HG03108 (cell line): Measurements from ENCODE around the gene COG4.
A peak's percentile ranks its signal among the peaks of the same experiment; 100 is the strongest.
"Not testable (repeated sequence)": the region's sequence is repeated elsewhere in the genome, so short reads cannot be mapped to it uniquely, and the experiment has no call there.

ENCODE experiments used
- ATAC-seq: cut with Tn5 transposase; IDR thresholded peaks from one replicate; pipeline ENCODE4 v1.9.1; 2021; ENCODE audit warnings: moderate library complexity; ENCODE audit not compliant: unreplicated experiment

Gene COG4

DNA sequence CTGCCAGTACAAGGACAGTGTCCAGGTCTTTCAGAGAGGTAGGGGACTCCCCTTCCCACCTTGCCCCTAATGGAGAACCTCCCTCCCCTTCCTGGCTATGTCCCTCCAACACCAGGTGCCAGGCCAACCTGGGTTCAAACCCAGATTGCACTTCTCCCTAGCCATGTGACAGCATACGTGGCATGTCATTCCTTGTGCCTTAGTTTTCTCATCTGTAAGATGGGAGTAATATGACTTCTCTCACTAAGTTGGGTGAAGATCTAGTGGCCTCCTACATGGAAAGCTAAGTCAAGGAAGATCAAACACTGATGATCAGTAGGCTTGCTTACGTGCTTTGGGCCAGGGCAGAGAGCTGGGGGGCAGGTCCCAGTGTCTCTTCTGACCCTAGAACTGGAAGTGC is 60.1 kb downstream of the COG4 start:
- ATAC-seq: no peak

DNA sequence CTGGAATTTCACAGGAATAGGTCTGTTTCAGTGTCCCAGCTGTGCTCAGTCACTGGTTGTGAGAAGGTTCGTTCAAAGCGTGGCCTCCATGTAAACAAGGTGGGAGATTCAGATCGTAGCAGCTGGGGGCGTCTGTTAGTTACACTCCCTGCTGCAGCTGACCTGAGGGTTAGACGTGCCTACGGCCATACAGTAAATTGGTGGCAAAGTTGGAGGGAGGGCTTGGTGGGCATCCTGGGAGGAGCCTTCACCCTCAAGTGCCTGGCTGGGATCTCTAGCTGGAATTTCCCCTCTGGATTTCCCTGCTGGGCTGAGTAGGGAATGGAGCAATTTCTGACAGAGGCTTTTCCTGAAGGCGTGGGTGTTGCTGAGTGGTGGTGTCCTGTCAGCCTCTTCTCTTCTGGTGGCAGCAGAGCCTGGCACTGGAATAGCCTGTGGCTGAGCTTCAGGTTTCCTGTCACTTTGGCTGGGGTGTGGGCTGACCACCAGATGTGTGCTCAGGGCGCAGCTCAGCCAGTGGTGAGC is 62.6 kb downstream of the COG4 start:
- ATAC-seq: no peak

- ATAC-seq: no peak
These were observed 65.7 kb downstream of the COG4 start for GRCh38 chr16:70457446-70458166.

DNA sequence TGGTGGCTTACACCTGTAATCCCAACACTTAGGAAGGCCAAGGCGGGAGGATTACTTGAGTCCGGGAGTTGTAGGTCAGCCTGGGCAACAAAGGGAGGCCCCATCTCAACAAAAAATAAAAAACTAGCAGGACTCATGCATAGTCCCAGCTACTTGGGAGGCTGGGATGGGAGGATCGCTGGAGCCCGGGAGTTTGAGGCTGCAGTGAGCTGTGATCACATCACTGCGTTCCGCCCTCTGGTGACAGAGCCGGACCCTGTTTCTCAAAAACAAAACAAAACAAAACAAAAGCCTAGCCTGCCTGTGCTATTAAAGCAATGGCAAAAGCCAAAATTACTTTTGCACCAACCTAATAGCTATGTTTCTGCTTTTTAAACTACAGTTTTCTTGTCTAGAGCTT is 67.4 kb downstream of the COG4 start:
- no peak for ATAC-seq

GRCh38 chr16:70454222-70455034 is 68.9 kb downstream of the COG4 start, which contains the start of gene FCSK:
Gene FCSK, plus strand, starts transcription at chr16:70454595. Its CDS starts 8,596 bp downstream, at chr16:70463191.
- peak; percentile 83 for ATAC-seq

- ATAC-seq: no peak
These were observed 69.5 kb downstream of the COG4 start for GRCh38 chr16:70453892-70454221.

DNA sequence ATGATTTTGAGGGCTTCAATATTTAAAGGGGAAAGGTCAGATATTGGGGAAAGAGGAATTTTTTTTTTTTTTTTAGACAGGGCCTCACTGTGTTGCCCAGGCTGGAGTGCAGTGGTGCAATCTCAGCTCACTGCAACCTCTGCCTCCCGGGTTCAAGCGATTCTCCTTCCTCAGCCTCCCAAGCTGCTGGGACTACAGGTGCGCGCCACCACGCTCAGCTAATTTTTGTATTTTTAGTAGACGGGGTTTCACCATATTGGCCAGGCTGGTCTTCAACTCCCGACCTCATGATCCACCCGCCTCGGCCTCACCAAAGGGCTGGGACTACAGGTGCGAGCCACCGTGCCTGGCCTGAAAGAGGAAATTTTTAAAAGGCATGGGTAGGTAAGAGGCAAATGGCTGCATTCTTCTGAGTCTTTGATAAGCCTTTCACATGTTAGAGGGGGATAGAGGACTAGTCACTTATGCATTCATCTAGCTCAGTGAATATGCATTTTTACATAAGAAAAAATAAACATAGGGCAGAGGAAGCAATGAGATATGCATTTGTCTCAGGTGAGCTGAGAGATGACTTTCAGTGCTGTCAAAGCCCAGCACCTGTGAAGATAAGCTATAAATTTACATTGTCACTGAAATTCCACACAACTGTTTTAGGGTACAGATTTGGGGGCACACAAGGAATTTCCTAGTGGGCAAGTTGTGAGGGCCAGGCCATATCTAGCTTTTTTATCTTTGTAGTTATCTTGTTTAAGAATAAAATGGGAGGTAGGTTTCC is 70.0 kb downstream of the COG4 start:
- ATAC-seq: no peak

GRCh38 chr16:70451004-70451340 is 72.4 kb downstream of the COG4 start:
- ATAC-seq: not testable (repeated sequence)

DNA sequence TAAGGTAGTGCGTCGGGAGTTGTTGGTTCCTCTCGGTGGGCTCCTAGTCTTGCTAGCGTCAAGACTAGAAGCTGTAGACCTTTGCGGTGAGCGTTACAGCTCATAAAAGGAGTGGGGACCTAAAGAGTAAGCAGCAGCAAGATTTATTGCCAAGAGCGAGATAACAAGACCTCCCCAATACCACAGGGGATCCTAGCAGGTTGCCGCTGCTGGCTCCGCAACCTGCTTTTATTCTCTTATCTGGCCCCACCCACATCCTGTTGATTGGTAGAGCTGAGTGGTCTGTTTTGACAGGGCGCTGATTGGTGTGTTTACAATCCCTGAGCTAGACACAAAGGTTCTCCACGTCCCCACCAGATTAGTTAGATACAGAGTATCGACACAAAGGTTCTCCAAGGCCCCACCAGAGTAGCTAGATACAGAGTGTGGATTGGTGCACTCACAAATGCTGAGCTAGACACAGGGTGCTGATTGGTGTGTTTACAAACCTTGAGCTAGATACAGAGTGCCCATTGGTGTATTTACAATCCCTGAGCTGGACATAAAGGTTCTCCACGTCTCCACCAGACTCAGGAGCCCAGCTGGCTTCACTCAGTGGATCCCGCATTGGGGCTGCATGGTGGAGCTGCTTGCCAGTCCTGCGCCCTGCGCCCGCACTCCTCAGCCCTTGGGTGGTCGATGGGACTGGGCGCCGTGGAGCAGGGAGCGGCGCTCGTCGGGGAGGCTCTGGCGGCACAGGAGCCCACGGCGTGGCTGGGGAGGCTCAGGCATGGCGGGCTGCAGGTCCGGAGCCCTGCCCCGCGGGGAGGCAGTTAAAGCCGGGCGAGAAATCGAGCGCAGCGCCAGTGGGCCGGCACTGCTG is 73.0 kb downstream of the COG4 start:
- not testable (repeated sequence) for ATAC-seq

- no peak for ATAC-seq
These were observed 75.3 kb downstream of the COG4 start for GRCh38 chr16:70448075-70448474.

DNA sequence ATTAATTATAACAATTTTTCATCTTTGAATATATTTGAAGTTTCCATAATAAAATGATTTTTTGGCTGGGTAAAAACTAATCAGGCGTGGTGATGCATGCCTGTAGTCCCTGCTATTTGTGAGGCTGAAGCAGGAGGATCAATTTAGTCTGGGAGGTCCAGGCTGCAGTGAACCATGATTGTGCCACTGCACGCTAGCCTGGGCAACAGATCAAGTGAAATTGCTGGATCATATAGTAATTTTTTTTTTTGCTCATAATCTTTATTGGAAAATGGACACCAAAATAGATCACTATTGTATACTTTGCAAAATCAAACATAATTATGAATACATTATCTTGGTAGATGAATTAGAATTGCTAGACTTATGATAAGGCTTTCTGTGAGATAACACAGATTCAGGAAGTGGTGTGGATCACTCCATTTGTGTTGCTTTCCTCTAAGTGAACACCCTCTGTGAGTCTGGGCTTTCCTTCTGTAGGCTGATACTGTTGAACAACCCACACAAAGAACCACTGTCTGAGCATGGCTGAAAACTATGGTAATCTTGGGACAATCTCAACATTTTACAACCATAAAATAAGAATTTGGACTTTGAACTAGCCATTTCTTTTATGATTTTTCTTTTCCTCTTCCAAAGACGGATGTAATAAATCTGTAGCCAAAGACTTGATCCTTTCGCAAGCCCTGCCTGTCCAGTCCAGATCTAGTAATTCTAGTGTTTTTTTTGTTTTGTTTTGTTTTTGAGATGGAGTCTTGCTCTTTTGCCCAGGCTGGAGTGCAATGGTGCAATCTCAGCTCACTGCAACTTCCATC is 78.9 kb downstream of the COG4 start:
- ATAC-seq: no peak

- ATAC-seq: no peak
These were observed 81.0 kb downstream of the COG4 start for GRCh38 chr16:70442344-70442743.

GRCh38 chr16:70441406-70441990 is 81.9 kb downstream of the COG4 start:
- ATAC-seq: no peak

DNA sequence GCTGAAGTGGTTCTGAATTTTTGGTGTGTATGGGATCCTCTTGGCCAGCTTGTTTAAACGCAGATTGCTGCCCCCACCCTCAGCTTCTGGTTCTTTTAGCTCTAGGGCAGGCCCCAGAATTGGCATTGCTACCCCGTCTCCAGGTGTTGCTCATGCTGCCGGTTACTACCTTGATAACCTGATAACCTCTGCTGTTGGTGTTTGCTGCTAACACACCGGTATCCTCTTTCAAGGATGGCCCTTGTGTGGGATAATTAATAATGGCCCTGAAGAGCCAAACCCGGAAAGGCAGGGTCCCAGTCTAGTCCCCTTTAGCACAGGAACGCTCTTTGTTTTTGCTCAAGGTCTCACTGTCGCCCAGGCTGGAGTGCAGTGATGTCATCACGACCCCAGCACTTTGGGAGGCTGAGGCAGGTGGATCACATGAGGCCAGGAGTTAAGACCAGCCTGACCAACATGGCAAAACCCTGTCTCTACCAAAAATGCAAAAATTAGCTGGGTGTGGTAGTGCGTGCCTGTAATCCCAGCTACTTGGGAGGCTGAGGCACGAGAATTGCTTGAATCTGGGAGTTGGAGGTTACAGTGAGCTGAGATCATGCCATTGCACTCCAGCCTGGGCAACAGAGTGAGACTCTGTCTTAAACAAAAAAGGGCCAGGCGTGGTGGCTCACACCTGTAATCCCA is 83.2 kb downstream of the COG4 start:
- ATAC-seq: no peak

GRCh38 chr16:70438969-70439862 is 84.1 kb downstream of the COG4 start, which contains the start of gene ST3GAL2:
Gene ST3GAL2, minus strand, starts transcription at chr16:70439100. Its CDS starts 40,570 bp downstream, at chr16:70398530.
- peak; percentile 84 for ATAC-seq

DNA sequence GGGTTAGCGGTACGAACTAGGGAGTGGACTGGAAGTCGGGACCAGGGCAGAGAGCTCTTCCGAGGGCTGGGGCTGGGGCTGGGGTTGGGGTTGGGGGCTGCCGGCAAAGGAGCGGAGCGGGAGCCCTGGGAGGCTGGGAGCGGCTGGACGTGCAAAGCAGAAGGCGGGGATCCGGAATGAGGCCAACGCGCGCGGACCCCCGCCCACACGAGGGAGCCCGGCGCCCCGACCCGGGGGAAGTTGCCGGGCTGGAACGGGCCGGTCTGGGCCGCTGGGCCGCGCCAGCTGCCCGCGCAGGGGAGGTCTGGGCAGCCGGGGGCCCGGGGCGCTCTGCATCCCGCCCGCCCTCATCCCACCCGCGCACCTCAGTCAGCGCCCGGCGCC is 84.8 kb downstream of the COG4 start:
- no peak for ATAC-seq
